HG03439 (cell line): ENCODE data around the gene TP53.
"Not testable (repeated sequence)": the region's sequence is repeated elsewhere in the genome, so short reads cannot be mapped to it uniquely, and the experiment has no call there.

Source experiments
- ATAC-seq: cut with Tn5 transposase; IDR thresholded peaks from one replicate; pipeline ENCODE4 v1.9.1; 2021; ENCODE audit warnings: mild to moderate bottlenecking, moderate library complexity; ENCODE audit not compliant: unreplicated experiment

TP53 gene

DNA sequence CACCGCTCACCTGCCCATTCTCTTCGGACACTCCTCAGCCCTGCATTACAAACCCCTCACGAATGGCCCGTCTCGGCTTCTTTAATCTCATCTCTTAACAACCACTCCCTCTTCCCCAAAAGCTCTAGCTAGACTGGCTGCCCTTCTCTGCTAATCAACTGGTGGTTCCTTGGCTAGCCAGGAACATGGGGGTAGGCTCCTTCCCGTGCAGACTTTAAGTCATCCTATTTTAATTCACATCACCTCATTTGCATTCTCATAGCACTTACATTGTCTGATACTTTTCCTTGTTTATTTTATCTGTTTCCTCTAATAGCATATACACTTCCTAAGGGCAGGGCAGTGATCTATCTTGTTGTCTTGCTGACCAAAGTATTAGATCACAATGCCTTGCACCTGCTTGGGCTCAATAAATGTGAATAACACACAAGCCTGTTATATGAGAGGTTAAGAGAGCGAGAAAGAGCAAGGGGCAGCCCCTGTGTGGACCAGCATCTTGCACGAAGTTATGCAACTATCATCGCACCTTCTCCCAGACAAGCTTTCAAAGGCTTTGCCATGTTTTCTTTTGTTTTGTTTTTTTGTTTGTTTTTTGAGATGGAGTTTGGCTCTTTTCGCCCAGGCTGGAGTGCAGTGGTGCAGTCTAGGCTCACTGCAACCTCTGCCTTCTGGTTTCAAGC lies 9.8 kb downstream of the TP53 start:
- no peak for ATAC-seq

DNA sequence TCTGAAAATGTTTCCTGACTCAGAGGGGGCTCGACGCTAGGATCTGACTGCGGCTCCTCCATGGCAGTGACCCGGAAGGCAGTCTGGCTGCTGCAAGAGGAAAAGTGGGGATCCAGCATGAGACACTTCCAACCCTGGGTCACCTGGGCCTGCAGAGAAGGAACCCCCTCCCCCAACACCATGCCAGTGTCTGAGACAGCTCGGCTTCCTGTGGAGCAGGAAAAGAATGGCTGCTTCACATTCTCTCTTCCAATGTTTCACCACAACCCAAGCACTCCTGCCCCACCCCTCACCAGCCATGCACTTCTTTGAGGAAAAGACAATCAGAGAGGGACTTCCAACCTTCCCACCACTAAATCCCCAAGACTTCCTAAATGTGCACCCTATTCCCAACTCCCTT lies 10.8 kb downstream of the TP53 start:
- ATAC-seq: no peak

DNA sequence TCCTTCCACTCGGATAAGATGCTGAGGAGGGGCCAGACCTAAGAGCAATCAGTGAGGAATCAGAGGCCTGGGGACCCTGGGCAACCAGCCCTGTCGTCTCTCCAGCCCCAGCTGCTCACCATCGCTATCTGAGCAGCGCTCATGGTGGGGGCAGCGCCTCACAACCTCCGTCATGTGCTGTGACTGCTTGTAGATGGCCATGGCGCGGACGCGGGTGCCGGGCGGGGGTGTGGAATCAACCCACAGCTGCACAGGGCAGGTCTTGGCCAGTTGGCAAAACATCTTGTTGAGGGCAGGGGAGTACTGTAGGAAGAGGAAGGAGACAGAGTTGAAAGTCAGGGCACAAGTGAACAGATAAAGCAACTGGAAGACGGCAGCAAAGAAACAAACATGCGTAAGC lies 12.4 kb downstream of the TP53 start:
- no peak for ATAC-seq

DNA sequence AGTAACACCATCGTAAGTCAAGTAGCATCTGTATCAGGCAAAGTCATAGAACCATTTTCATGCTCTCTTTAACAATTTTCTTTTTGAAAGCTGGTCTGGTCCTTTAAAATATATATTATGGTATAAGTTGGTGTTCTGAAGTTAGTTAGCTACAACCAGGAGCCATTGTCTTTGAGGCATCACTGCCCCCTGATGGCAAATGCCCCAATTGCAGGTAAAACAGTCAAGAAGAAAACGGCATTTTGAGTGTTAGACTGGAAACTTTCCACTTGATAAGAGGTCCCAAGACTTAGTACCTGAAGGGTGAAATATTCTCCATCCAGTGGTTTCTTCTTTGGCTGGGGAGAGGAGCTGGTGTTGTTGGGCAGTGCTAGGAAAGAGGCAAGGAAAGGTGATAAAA lies 14.1 kb downstream of the TP53 start:
- ATAC-seq: no peak

DNA sequence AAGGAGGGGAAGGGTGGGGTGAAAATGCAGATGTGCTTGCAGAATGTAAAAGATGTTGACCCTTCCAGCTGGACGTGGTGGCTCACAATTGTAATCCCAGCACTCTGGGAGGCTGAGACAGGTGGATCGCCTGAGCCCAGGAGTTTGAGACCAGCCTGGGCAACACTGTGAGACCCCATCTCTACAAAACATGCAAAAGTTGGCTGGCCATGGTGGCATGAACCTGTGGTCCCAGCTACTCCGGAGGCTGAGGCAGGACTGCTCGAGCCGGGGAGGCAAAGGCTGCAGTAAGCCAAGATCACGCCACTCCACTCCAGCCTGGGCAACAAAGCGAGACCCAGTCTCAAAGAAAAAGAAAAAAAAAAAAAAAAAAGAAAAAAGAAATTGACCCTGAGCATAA lies 18.8 kb downstream of the TP53 start:
- no peak for ATAC-seq

DNA sequence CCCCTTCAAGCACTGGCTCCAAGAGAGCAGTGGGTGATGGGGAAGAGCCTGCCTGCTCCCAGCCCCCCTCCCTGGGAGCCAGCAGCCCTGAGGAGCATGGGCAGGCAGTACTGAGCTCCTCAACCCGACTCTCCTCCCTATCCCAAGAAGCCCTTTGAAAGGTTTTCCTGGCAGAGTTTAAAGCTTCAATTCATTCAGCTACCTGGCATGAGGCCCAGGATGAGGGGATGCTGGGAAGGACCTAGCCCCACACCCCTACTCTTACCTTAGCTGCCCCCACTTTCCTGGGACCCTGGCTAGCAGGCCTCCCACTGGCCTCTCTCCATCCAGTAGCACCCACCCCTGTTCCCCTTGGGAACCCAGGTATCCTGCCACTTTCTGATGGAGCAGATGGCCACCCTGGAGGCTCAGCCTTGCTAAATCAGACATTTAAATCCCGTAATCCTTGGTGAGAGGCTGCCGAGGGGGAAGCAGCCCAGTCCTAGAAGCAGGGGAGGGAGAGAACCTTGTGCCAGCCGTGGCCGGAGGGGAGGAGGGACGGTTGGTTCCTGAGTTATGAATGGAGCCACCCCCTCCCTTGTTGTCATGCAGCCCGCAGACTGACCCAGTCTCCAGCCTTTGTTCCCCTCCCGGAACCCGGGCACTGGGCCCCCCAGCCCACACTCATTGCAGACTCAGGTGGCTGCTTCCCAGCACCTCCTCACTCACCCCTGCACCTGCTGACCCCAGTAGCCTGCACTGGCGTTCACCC lies 19.5 kb downstream of the TP53 start:
- no peak for ATAC-seq

DNA sequence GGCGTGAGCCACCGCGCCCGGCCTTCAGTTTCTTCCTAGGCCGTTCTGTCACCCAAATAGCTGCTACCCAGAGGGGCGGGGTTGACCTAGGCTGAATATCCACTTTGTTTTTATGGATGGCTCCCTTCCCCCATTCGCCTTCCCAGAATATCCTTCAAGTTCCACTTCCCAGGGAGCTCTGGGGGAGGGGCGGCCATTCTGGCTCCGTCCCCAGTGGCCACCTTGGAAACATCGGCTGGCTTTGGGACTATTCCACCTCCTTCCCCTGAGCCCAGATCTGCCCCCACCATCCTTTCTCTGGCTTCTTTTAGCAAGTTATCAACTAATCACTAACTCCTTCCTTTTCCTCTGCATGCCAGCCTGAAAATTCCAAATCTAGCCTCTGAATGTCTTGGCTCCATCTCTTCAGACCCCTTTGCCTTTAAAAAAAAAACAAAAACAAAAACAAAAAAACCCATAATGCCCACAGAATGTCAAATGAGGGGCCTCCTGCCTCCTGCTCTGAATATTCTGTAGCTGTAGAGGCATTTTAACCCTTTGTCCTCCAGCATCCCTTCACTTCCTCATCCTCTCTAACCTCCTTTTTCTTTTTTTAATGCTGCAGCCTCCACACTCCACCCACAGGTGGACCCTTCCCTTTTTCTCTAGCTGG lies 30.2 kb downstream of the TP53 start:
- no peak for ATAC-seq

DNA sequence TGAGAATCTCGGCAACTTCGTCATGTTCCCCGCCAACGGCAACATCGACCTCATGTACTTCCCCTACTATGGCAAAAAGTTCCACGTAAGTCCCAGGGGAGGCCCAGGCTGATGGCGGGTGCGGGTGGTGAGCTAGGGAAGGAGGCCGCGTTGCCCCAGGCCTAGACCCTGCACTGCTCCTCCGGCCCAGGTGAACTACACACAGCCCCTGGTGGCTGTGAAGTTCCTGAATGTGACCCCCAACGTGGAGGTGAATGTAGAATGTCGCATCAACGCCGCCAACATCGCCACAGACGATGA lies 31.8 kb downstream of the TP53 start:
- no peak for ATAC-seq

DNA sequence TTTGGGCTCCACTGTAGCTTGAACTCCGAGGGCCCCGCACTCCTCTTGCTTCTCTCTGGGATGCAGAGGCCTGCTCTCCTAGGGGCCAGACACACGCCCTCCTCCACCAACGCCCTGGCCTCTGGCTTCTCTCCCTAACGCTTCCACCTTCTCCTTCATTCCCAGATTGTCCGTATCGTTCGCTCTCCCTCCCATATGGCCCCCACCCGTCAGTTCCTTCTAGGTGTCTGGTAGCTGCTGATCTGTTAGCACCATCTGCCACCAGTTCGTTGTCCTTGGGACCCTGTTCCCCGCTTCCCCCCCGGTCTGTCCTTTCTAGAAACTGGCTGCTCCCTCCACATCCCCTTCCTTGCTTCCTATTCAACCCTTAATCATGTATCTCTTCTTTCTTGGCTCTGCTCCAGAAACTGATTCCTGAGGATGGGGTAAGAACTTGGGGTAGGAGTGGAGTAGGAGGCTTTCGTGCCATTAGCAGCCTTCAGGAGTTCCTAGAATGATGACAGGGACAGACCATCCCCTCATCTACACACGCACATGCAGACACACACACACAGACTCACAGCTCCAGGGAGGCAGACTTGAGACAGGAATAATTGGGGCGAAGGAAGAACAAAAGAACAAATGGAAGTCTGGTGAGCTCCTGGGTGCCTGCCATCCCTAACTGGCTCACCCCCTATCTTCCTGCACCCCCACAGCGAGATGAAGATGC lies 32.3 kb downstream of the TP53 start:
- no peak for ATAC-seq

DNA sequence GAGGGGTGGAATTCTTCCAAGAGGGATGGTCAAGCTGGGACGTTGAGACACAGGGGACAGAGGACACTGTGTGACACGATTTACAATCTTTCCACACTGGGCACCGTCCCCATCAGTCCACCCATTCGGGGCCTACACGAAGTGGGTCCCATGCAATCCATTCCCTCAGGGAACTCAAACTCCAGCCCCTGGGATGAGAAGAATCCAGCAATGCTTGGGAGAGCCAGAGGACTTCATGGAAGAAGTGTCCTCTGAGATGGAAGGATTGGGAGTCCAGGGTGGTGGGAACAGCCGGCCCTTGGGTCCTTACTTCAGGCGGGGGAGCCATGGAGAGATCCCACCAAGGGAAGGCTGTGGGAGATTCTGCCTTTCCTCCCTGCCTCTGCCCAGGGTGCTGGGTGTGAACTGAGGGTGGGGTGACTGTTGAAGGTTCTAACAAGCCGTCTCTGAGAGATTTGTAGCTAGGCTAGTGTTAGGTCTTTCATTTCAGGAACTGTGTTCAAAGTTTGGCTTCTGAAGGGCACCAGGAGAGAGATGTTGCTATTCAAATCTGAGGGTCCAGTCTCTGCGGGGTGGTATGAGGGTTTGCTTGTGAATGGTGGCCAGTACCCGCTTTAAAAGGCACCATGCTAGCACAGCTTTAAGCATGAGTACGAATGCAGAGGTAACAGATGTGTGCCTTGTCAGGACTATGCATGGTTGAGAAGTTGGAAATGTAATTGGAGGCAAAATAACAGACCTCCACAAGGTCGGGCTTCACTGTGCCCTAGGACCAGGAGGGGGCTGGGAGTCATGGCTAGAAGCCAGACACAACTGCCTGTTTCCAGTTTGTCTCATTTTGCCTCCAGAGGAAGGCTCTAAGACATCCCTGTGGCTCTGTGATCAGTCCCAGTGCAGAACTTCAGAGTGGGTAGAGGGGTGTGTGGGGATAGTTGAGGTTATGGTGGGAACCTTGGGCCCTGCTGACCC lies 34.6 kb downstream of the TP53 start:
- ATAC-seq: no peak

DNA sequence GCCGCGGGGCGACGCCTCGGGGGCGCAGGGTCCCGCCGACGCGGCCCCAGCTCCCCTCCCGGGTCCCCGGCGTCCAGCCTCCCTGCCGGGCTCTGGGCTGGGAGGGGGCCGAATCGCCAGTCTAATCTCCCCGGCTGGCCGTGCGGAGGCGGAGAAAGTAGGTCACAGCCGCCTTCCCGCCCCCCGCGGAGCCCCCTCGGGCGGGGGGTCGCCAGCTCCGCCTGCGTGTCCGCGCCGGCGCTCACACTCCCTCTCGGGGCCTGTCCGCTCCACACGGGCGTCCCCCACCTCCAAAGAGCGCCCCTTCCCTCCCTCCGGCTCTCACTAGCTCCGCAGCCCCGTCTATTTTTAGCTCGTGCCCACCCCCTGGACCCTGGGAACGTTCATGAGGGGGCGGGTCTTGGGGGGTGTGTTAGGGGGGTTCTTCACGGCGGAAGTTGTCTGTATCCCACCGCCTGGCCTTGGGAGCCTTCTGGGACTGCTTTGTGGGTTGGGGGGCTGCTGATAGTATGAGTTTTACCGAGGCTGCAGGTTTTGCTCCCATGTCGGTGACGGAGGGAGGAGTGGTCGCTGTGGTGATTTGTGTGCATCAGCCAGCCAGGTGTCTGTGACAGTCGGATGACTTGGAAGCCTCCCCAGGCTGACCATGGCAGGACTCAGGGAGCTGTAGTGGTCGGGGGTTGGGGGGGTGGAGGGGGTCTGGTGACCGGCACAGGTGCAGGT lies 35.5 kb downstream of the TP53 start:
- ATAC-seq: no peak

DNA sequence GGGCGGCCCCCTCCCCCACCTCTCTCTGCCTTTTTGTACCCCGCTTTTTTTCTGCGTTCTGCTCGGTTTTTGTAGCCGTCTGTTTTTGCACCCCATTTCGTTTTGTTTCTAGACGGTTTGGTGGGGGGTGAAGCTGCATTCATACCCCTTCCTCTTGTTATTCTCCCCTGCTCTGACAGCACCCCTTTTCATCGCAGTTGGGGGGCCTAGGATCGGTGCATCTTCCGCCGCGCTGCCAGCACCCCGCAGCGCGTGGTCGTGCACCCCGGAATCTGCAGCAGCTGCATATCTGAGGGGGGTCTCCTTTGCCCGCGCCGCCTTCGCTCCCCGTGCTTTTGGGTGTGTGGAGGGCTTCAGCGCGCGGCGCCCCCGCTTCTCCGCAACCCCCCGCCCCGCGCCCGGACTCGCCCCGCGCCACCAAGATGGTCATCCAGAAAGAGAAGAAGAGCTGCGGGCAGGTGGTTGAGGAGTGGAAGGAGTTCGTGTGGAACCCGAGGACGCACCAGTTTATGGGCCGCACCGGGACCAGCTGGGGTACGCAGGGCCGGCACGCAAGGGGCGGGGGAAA lies 36.1 kb downstream of the TP53 start:
- ATAC-seq: no peak

DNA sequence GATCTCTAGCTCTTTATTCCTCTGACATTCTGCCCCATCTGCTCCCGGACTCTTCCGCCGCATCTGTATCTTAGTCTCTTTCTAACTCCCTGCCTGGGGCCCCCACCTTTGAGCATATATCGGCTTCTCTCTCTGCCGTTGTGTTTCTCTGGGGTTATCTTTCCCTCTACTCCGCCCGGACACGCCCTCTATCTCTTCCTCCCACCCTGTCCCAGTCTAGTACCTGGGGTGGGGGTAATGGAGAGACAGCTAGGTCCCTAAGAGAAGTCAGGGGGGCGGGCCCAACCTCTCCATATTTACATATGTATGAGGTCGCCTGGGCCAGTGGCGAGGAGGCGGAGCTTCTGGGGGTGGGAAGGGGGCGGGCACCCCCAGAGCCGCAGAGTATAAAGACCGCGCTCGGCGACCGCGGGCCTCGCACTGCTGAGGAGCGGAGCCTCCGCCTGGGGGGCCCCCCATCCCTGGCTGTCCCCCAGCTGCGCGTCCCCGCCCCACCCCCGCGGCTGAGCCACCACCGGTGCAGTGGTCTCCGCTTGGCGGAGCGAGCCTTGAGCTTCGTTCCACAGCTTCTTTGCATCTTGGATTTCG lies 36.7 kb downstream of the TP53 start, which contains the start of gene ATP1B2:
TSS of gene ATP1B2 (plus strand) at position 418 of the 588 bp plus-strand sequence. CDS start 593 bp downstream, outside the sequence.
- ATAC-seq: no peak

DNA sequence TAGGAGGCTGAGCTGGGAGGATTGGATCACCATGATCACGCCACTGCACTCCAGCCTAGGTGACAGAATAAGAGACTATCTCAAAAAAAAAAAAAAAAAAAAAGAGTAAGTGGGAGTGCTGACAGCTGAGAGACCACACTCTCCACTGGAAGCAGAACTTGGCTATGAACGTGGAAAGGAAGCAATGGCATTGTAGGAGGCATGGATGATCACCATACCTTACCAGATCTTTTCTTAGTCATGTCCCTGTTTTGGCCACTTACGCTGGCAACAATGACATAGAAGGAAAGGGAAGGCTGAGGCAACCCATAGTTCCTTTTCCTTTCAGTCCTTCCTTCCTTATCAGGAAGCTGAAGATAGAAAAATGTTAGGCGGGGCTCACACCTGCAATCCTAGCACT lies 40.3 kb downstream of the TP53 start:
- no peak for ATAC-seq

DNA sequence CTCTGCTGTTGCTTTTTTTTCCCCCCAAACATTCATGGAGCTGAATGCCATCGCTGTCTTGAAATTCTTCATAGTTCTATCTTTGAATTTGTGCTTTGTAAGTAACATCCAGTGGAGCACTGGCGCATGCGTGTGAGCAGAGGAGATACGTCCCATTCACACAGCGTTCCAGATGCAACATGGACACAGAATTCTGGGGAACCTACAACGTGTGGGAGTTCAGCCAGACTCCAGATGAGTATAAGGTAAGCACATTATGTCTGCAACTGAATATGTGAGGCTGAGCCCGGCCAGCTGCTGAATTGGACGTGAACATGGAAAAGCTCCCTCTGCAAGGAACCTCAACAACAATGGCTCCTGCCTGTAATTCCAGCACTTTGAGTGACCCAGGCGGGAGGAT lies 40.8 kb downstream of the TP53 start:
- ATAC-seq: no peak

DNA sequence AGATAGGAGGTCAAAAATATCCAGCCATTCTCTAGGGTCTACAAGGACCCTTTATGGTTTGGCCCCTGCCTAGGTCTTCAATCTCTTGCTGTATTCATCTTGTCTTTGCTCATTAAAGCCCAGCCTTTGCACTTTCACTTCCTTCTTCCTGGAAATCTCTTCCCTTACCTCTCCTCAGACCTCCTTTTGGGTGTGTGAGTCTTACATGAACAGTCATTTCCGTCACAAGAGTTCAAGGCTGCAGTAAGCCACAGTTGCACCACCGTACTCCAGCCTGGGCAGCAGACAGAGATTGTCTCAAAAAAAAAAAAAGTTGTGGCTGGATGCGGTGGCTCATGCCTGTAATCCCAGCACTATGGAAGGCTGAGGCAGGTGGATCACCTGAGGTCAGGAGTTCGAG lies 42.5 kb downstream of the TP53 start:
- no peak for ATAC-seq

DNA sequence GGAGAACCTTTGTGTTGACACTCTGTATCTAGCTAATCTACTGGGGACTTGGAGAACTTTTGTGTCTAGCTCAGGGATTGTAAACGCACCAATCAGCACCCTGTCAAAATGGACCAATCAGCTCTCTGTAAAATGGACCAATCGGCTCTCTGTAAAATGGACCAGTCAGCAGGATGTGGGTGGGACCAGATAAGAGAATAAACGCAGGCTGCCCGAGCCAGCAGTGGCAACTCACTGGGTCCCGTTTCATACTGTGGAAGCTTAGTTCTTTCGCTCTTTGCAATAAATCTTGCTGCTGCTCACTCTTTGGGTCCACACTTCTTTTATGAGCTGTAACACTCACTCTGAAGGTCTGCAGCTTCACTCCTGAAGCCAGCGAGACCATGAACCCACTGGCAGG lies 45.7 kb downstream of the TP53 start:
- ATAC-seq: not testable (repeated sequence)

DNA sequence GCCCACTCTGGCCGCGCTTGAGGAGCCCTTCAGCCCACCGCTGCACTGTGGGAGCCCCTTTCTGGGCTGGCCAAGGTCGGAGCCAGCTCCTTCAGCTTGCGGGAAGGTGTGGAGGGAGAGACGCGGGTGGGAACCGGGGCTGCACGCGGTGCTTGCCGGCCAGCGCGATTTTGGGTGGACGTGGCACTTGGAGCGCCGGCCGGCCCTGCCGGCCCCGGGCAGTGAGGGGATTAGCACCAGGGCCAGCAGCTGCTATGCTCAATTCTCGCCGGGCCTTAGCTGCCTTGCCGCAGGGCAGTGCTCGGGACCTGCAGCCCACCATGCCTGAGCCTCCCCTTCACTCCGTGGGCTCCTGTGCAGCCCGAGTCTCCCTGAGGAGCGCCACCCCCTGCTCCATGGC lies 46.5 kb downstream of the TP53 start:
- ATAC-seq: no peak

DNA sequence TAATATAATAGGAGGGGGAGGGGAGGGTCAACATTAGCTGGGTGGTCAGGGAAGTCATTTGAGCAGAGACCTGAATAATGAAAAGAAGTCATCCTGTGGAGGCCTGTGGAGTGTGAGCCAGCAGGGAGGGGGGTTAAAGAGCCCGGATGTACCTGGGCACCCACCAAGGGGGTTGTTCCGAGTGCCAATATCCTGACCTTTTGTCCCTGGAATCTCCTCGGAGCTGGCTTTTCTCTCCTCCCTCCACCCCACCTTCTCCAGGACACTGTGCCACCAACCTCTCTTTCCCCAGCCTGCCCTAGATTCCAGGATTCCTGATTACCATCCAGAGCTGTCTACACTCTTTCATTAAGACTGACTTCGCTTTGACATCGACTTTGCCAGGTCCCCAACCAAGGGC lies 51.1 kb downstream of the TP53 start:
- ATAC-seq: no peak
